ENCODE results near the gene KRTDAP.
"Not testable (repeated sequence)": the region's sequence is repeated elsewhere in the genome, so short reads cannot be mapped to it uniquely, and the experiment has no call there.

KRTDAP gene

DNA sequence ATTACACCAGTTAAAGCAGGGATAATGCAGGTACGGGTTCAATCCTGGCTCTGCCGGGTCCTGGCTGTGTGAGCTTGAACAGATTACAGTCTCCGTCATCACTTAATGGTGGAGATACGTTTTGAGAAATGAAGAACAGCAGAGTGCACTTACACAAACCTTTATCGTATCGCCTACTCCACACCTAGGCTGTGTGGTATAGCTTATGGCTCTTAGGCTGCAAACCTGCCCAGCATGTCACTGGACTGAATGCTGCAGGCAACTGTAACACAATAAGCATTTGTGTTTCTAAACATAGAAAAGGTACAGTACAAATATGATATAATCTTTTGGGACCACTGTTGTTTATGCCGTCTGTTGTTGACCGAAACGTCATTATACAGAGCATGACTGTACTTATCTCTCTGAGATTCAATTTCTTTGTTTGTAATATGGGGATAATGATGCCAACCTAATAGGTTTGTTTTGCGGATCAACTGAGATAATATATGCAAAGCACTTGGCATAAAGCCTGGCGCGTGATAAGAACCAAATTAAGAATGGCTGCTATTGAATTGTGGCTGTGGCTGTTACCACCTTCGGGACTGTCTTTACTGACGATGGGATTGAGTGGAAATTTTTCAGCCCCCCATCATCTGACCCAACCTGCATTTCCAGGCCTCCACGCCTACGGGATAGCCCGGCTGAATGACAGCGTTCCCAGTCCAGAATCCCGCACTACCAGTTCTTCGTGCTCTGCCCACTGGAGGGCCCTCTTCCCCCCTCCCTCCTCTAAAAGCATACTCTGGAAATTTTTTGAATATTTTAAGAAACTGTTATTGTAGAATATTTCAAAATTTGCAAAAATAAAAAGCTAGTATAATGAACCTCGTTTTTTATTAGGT, 11.2 kb downstream of the KRTDAP start:
- no peak overlapping the region for H3K4me3 ChIP-seq (ENCODE audit: low read length)
- H3K9ac ChIP-seq (ENCODE audit: low read depth, low read length) = no peak overlapping the region
- WGBS = 93% methylated on average over 20 of the region's 21 CpGs
- H3K4me1 ChIP-seq (ENCODE audit: insufficient read depth, low read length) = no peaks in the 10 kb centered on the region
- no peaks in the 10 kb centered on the region for H3K27me3 ChIP-seq (ENCODE audit: insufficient read depth, low read length)
- H3K27ac ChIP-seq (ENCODE audit: low read depth, low read length) = no peak overlapping the region
- no peaks in the 10 kb centered on the region for H3K9me3 ChIP-seq (ENCODE audit: insufficient read depth, low read depth, low read length)
- no peaks in the 10 kb centered on the region for H3K36me3 ChIP-seq (ENCODE audit: insufficient read depth, low read length)

DNA sequence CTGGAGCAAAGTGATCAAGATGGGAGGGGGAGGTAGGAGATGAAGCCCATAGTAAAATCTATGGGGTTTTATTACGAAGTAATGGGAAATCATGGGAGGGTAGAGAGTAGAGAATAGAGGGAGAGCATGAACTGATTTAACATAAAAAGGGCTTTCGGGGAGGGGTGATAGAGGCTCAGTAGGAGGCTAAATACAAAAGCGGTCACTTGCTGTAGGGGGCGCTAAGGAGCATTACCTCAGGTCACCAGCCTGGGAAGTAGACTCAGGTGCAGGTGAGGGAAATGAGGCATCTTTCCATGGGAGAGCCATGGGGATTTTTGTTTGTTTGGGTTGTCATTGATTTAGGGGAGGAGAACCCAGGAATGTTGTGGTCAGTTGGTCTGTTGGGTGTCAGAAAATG, 14.1 kb downstream of the KRTDAP start:
- Histone ChIP-seq H3K36me3 (ENCODE audit: insufficient read depth, low read length) (no peaks in the 10 kb centered on the region), H3K9me3 (ENCODE audit: insufficient read depth, low read depth, low read length) (no peaks in the 10 kb centered on the region), H3K27ac (ENCODE audit: low read depth, low read length) (no peak overlapping the region), H3K4me1 (ENCODE audit: insufficient read depth, low read length) (peaks cover 6% of the 10 kb centered on the region; the same call in 1 of the 2 replicates), H3K27me3 (ENCODE audit: insufficient read depth, low read length) (no peaks in the 10 kb centered on the region), H3K9ac (ENCODE audit: low read depth, low read length) (no peak overlapping the region), H3K4me3 (ENCODE audit: low read length) (no peak overlapping the region)
- 73% methylated on average over 4 of the region's 4 CpGs for WGBS

DNA sequence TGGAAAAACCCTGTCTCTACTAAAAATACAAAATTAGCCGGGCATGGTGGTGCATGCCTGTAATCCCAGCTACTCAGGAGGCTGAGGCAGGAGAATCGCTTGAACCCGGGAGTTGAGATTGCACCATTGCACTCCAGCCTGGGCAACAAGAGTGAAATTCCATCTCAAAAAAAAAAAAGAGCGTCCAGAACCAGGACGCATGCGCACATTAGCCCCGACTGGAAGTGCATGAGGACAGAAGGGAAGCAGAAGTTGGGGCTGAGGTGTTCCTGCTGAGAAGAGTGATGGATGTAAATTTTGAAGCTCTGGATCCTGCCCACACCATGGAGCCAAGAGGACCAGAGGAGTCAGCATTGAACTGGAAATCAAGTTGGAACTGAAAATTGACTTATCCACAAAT, 15.7 kb downstream of the KRTDAP start:
- H3K9ac ChIP-seq (ENCODE audit: low read depth, low read length); H3K36me3 ChIP-seq (ENCODE audit: insufficient read depth, low read length); H3K4me3 ChIP-seq (ENCODE audit: low read length); H3K27ac ChIP-seq (ENCODE audit: low read depth, low read length); H3K9me3 ChIP-seq (ENCODE audit: insufficient read depth, low read depth, low read length); H3K27me3 ChIP-seq (ENCODE audit: insufficient read depth, low read length): not testable (repeated sequence)
- 93% methylated on average over 7 of the region's 7 CpGs for WGBS
- H3K4me1 ChIP-seq (ENCODE audit: insufficient read depth, low read length) = peaks cover 12% of the 10 kb centered on the region; the same call in 1 of the 2 replicates

DNA sequence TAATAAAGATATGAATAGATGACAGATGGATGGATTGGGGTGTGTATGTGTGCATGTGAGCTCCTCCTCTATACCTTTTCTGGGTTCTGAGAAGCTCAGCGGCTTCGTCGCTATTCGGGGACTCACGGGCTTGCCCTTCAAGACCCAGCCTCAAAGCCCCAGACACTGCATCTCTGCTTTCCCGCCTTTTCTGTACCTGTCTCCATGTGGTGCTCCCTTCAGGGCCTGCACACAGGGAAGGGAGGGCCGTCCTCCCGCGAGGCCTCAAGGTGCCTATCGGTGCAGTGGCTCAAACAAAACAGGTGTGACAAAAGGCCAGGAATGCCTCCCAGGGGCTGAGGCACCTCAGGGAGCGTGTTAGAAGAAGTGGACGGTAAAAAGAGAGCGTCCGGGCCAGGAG, 16.2 kb downstream of the KRTDAP start:
- H3K4me1 ChIP-seq (ENCODE audit: insufficient read depth, low read length) = peaks cover 12% of the 10 kb centered on the region; the same call in 1 of the 2 replicates
- H3K9me3 ChIP-seq (ENCODE audit: insufficient read depth, low read depth, low read length) = no peaks in the 10 kb centered on the region
- no peaks in the 10 kb centered on the region for H3K36me3 ChIP-seq (ENCODE audit: insufficient read depth, low read length)
- no peak overlapping the region for H3K4me3 ChIP-seq (ENCODE audit: low read length)
- whole genome bisulfite sequencing = 96% methylated on average over 14 of the region's 14 CpGs
- H3K9ac ChIP-seq (ENCODE audit: low read depth, low read length) = no peak overlapping the region
- H3K27ac ChIP-seq (ENCODE audit: low read depth, low read length) = no peak overlapping the region
- H3K27me3 ChIP-seq (ENCODE audit: insufficient read depth, low read length) = no peaks in the 10 kb centered on the region

DNA sequence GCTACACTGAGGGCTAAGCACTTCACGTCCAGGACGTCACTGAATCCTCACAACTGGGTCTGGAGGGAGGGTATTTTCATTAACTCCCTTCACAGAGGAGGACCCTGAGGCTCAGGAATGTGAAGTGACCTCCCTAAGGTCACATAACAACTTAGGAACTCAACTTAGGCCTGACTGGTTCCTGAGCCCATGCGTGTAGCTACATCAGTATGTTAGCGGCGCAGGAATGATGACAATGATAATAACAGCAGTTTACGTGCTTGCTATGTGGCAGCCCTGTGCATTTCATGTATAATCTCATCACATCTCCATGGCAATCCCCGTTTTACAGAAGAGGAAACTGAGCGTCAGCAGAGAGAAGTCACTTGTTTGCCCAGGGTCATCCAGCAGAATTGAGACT, 18.3 kb downstream of the KRTDAP start:
- WGBS = 92% methylated on average over 8 of the region's 8 CpGs
- Histone ChIP-seq H3K36me3 (ENCODE audit: insufficient read depth, low read length) (no peaks in the 10 kb centered on the region), H3K4me3 (ENCODE audit: low read length) (no peak overlapping the region), H3K27me3 (ENCODE audit: insufficient read depth, low read length) (no peaks in the 10 kb centered on the region), H3K9me3 (ENCODE audit: insufficient read depth, low read depth, low read length) (no peaks in the 10 kb centered on the region), H3K9ac (ENCODE audit: low read depth, low read length) (no peak overlapping the region), H3K27ac (ENCODE audit: low read depth, low read length) (no peak overlapping the region), H3K4me1 (ENCODE audit: insufficient read depth, low read length) (peaks cover 12% of the 10 kb centered on the region; the same call in 1 of the 2 replicates)

DNA sequence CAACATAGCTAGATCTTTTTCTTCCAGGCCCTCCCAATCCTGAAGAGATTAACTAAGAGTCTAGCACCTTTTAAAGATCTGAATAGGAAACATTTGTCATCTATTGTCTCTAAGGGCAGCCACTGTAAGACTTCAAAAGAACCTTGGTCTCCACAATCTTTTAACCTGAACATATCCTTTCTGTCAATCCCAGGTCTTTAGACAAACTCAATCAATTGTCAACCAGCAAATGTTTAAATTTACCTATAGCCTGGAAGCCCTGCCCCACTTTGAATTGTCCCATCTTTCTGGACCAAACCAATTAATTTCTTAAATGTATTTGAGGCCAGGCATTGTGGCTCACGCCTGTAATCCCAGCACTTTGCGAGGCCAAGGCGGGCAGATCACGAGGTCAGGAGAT, 19.2 kb downstream of the KRTDAP start:
- 44% methylated on average over 4 of the region's 4 CpGs for WGBS
- H3K27ac ChIP-seq (ENCODE audit: low read depth, low read length); H3K36me3 ChIP-seq (ENCODE audit: insufficient read depth, low read length); H3K4me3 ChIP-seq (ENCODE audit: low read length); H3K9ac ChIP-seq (ENCODE audit: low read depth, low read length); H3K27me3 ChIP-seq (ENCODE audit: insufficient read depth, low read length); H3K9me3 ChIP-seq (ENCODE audit: insufficient read depth, low read depth, low read length): not testable (repeated sequence)
- H3K4me1 ChIP-seq (ENCODE audit: insufficient read depth, low read length) = peaks cover 12% of the 10 kb centered on the region; the same call in 1 of the 2 replicates

DNA sequence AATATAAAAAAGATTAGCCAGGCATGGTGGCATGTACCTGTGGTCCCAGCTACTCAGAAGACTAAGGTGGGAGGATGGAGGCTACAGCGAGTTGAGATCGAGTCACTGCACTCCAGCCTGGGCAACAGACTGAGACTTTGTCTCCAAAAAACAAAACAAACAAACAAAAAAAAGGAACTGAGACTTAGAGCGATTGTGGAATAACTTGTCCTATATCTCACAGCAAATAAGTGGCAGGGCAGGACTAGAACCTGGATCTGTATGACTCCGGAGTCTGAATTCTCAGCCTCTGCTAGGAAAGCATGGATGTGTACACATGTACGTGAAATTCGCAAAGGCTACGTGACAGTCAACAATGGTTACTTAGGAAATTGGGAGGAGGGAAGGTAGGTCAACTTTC, 20.1 kb downstream of the KRTDAP start:
- no peak overlapping the region for H3K9ac ChIP-seq (ENCODE audit: low read depth, low read length)
- no peaks in the 10 kb centered on the region for H3K9me3 ChIP-seq (ENCODE audit: insufficient read depth, low read depth, low read length)
- H3K27ac ChIP-seq (ENCODE audit: low read depth, low read length) = no peak overlapping the region
- 87% methylated on average over 7 of the region's 7 CpGs for WGBS
- H3K27me3 ChIP-seq (ENCODE audit: insufficient read depth, low read length) = no peaks in the 10 kb centered on the region
- H3K4me1 ChIP-seq (ENCODE audit: insufficient read depth, low read length) = peaks cover 12% of the 10 kb centered on the region; the same call in 1 of the 2 replicates
- H3K36me3 ChIP-seq (ENCODE audit: insufficient read depth, low read length) = no peaks in the 10 kb centered on the region
- no peak overlapping the region for H3K4me3 ChIP-seq (ENCODE audit: low read length)

DNA sequence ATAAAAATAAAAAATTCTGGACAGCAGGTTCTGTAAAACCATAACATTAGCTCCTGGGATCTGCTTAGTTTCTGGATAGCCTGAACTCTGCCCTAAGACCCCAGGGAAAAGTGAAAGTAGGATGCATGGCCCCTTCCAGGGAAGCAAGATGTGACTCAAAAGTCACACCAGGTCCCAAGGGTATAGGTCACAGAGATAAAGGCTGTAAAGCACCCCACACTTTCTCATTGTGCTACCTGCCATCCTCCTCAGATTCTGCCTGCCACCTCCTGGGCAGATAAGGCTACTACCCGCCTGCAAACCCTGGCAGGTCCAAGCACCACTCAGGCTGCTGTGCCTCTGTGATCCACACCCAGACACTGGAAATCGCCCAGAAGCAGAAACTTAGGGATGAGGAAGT, 21.6 kb downstream of the KRTDAP start:
- WGBS = 78% methylated on average over 2 of the region's 2 CpGs
- H3K36me3 ChIP-seq (ENCODE audit: insufficient read depth, low read length) = no peaks in the 10 kb centered on the region
- no peaks in the 10 kb centered on the region for H3K9me3 ChIP-seq (ENCODE audit: insufficient read depth, low read depth, low read length)
- H3K9ac ChIP-seq (ENCODE audit: low read depth, low read length) = no peak overlapping the region
- no peak overlapping the region for H3K4me3 ChIP-seq (ENCODE audit: low read length)
- no peak overlapping the region for H3K27ac ChIP-seq (ENCODE audit: low read depth, low read length)
- peaks cover 12% of the 10 kb centered on the region; the same call in 1 of the 2 replicates for H3K4me1 ChIP-seq (ENCODE audit: insufficient read depth, low read length)
- H3K27me3 ChIP-seq (ENCODE audit: insufficient read depth, low read length) = no peaks in the 10 kb centered on the region

DNA sequence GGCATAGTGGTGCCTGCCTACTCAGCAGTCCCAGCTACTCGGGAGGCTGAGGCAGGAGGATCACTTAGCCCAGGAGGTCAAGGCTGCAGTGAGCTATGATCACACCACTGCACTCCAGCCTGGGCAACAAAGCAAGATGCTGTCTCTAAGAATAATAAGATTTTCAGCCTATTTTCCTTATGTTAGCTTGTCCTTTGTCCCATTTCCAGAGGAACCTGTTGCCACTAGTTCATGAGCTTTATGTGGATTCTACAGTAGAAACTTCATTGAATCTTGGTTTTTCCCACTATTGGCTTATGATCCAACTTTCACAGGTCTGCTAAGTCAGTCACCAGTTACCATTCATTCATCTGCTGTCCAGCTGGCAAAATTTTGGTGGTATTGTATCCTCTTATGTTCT, 24.0 kb downstream of the KRTDAP start:
- Histone ChIP-seq H3K36me3 (ENCODE audit: insufficient read depth, low read length) (no peaks in the 10 kb centered on the region), H3K4me3 (ENCODE audit: low read length) (no peak overlapping the region), H3K27ac (ENCODE audit: low read depth, low read length) (no peak overlapping the region), H3K27me3 (ENCODE audit: insufficient read depth, low read length) (no peaks in the 10 kb centered on the region), H3K9me3 (ENCODE audit: insufficient read depth, low read depth, low read length) (no peaks in the 10 kb centered on the region), H3K9ac (ENCODE audit: low read depth, low read length) (no peak overlapping the region), H3K4me1 (ENCODE audit: insufficient read depth, low read length) (peaks cover 7% of the 10 kb centered on the region; the same call in 1 of the 2 replicates)
- 96% methylated on average over 1 of the region's 1 CpG for WGBS

DNA sequence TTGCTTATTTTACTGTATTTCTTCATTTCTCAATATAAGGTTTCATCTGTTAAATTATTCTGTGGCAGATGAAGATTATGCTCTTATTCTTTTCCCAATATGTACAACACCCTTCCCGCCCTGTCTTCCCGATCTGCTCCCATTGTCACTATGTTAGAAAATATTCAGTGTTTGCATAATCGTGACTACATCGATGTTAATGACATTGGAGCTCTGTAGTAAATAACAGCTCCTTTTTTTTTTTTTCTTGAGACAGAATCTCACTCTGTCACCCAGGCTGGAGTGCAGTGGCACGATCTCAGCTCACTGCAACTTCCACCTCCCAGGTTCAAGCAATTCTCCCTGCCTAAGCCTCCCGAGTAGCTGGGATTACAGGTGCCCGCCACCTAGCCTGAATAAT, 27.3 kb downstream of the KRTDAP start:
- H3K4me1 ChIP-seq (ENCODE audit: insufficient read depth, low read length); H3K27me3 ChIP-seq (ENCODE audit: insufficient read depth, low read length); H3K36me3 ChIP-seq (ENCODE audit: insufficient read depth, low read length); H3K27ac ChIP-seq (ENCODE audit: low read depth, low read length); H3K9me3 ChIP-seq (ENCODE audit: insufficient read depth, low read depth, low read length); H3K9ac ChIP-seq (ENCODE audit: low read depth, low read length); H3K4me3 ChIP-seq (ENCODE audit: low read length): not testable (repeated sequence)
- 93% methylated on average over 5 of the region's 7 CpGs for WGBS

DNA sequence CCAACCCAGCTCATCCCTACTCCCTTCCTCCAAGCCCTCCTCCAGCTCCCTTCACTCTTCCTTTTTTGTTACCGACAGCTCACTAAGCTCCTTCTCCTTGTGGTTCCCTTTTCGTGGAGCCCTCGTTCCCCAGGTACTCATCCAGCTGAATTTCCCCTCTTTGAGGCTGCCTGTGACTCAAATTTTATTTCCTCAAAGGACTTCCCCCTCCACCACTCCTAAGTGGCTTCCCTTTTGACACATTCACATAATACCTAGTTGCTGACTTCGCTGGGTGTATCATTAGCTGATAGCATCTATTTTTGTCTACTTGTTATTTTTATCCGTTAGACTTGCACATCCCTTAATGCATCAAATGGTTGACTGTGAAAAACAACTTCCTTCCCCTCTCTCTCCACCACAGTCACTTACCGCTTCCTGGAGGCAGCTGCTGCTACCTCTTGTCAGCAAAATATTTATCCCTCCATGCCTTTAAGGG, 27.7 kb downstream of the KRTDAP start:
- H3K9me3 ChIP-seq (ENCODE audit: insufficient read depth, low read depth, low read length) = no peaks in the 10 kb centered on the region
- H3K9ac ChIP-seq (ENCODE audit: low read depth, low read length) = no peak overlapping the region
- H3K27ac ChIP-seq (ENCODE audit: low read depth, low read length) = no peak overlapping the region
- 71% methylated on average over 6 of the region's 6 CpGs for WGBS
- no peaks in the 10 kb centered on the region for H3K27me3 ChIP-seq (ENCODE audit: insufficient read depth, low read length)
- no peak overlapping the region for H3K4me3 ChIP-seq (ENCODE audit: low read length)
- no peaks in the 10 kb centered on the region for H3K4me1 ChIP-seq (ENCODE audit: insufficient read depth, low read length)
- H3K36me3 ChIP-seq (ENCODE audit: insufficient read depth, low read length) = no peaks in the 10 kb centered on the region
